PC-9 (cell line): Measurements from ENCODE around the gene NLRX1. TPM values are rescaled to one million over a fixed set of nuclear protein-coding genes. Genes with fewer than 3 reads are reported as not detected.

Source experiments
- BruUV-seq: library from RNA; stranded (reverse); fragments of 400-500 nt; replicated peaks from 2 replicates; lab custom pipeline; 2021; lab: Mats Ljungman, UMichigan
- CTCF ChIA-PET: fragments of 300-600 bp; sonication (Branson Sonifier 250); formaldehyde crosslinking; loops from one replicate; lab custom pipeline; 2022; ENCODE audit warnings: antibody characterized with exemption; lab: Charles Lee
- POLR2A ChIA-PET: fragments of 300-600 bp; sonication (Branson Sonifier 250); formaldehyde crosslinking; loops from one replicate; lab custom pipeline; 2022; ENCODE audit warnings: antibody characterized with exemption; ENCODE audit not compliant: unreplicated experiment; lab: Charles Lee
- DNase-seq, 2 experiments: peaks; one replicate each; pipeline versions ENCODE4 v3.0.0 to v3.0.0-alpha.2; 2015 to 2022; ENCODE audit warnings: mixed read lengths in 1 of 2
- H2AFZ ChIP-seq: fragments of 200-600 bp; sonication (generic); 2 replicates; pipeline ENCODE4 v1.8.1; 2017; ENCODE audit warnings: antibody characterized with exemption
- H3F3A ChIP-seq: fragments of 200-600 bp; sonication (generic); 2 replicates; pipeline ENCODE4 v1.8.1; 2017; ENCODE audit warnings: antibody characterized with exemption, mild to moderate bottlenecking, low read depth; ENCODE audit not compliant: insufficient read depth
- H3K27ac ChIP-seq: fragments of 200-600 bp; sonication (generic); 2 replicates; pipeline ENCODE4 v1.6.1; 2016; ENCODE audit warnings: mixed run types
- H3K27me3 ChIP-seq: fragments of 200-600 bp; sonication (generic); 2 replicates; pipeline ENCODE4 v1.6.1; 2016; ENCODE audit warnings: low read depth, mixed run types; ENCODE audit not compliant: insufficient read depth
- H3K36me3 ChIP-seq: fragments of 200-600 bp; sonication (generic); 2 replicates; pipeline ENCODE4 v1.6.1; 2016; ENCODE audit warnings: low read depth, mixed run types
- H3K4me1 ChIP-seq: fragments of 200-600 bp; sonication (generic); replicated peaks from 2 replicates; pipeline ENCODE4 v1.6.1; 2016; ENCODE audit warnings: mixed run types; ENCODE audit not compliant: insufficient read depth
- H3K4me2 ChIP-seq: fragments of 200-600 bp; sonication (generic); 2 replicates; pipeline ENCODE4 v1.6.1; 2017; ENCODE audit warnings: mixed run types
- H3K4me3 ChIP-seq: fragments of 200-600 bp; sonication (generic); 2 replicates; pipeline ENCODE4 v1.6.1; 2016; ENCODE audit warnings: mixed run types
- H3K79me2 ChIP-seq: fragments of 200-600 bp; sonication (generic); 2 replicates; pipeline ENCODE4 v1.6.1; 2017; ENCODE audit warnings: low read depth, mixed run types
- H3K9me2 ChIP-seq: fragments of 200-600 bp; sonication (generic); 2 replicates; pipeline ENCODE4 v1.8.1; 2017; ENCODE audit warnings: mild to moderate bottlenecking; ENCODE audit not compliant: insufficient read depth
- H3K9me3 ChIP-seq: fragments of 200-600 bp; sonication (generic); 2 replicates; pipeline ENCODE4 v1.8.1; 2016; ENCODE audit warnings: low read depth; ENCODE audit not compliant: insufficient read depth
- H4K20me1 ChIP-seq: fragments of 200-600 bp; sonication (generic); 2 replicates; pipeline ENCODE4 v1.8.1; 2017; ENCODE audit not compliant: insufficient read depth
- EZH2 ChIP-seq: fragments of 200-600 bp; sonication (generic); IDR thresholded peaks from 2 replicates; pipeline ENCODE4 v1.8.0; 2017; ENCODE audit warnings: antibody characterized with exemption, low read depth
- intact Hi-C: fragments of 100-400 bp; cut with micrococcal nuclease; formaldehyde crosslinking; loops from one replicate; pipeline ENCODE4 v1.10.0; 2022; ENCODE audit not compliant: unreplicated experiment
- total RNA-seq: library from RNA; stranded (reverse); gene quantifications from 2 replicates; pipeline ENCODE4 v1.2.3, GENCODE V29; 2021
- TF ChIP-seq, protein P1 (sequence below): fragments of 200-600 bp; sonication (generic); conservative IDR thresholded peaks from 2 replicates; pipeline ENCODE4 v1.6.1; 2017; ENCODE audit warnings: mixed run types, antibody characterized with exemption, mild to moderate bottlenecking, moderate library complexity

The NLRX1 gene
- total RNA-seq, 1 experiment from 2014 or later, result 18.4 TPM

DNA sequence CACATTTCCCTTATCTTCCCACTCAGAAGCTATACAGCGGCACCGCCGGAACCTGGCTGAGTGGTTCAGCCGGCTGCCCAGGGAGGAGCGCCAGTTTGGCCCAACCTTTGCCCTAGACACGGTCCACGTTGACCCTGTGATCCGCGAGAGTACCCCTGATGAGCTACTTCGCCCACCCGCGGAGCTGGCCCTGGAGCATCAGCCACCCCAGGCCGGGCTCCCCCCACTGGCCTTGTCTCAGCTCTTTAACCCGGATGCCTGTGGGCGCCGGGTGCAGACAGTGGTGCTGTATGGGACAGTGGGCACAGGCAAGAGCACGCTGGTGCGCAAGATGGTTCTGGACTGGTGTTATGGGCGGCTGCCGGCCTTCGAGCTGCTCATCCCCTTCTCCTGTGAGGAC lies 4.9 kb downstream of the NLRX1 start:
- DNase-seq, result no peak
- ChIA-PET CTCF (no interaction called here), POLR2A (interaction anchor here (0.6 to 0.7 kb wide), 2 partner anchors 71 to 151 kb away, joined by 5 to 7 read pairs; no protein-coding TSS in a partner anchor)

DNA sequence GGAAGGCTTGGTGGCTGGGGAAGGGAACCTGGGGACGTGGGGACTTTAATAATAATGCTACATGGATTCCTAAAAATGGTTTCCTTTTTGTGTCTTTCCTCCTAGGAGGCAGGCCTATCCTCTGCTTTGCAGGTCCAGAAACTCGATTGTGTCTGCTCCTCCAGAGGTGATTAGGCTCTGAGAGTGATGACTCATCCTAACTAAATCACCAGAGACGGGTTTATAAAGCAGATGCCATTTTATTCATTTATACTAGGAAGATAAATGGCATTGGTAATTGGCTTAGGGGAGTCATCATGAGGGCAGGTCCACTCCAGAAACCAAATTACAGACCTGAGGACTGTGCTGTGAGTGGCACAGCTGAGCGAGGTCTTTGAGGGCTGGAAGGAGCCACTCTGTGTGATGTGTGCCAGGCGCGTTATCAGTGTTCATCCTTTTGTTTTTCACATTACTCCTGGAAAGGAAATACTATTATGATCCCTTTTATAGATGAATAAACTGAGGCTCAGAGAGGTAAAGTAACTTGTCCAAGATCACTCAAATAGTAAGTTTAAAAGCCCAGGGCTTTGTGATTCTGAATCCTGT lies 7.1 kb downstream of the NLRX1 start:
- no peak for TF ChIP-seq EZH2
- TF ChIP-seq, protein P1, sequence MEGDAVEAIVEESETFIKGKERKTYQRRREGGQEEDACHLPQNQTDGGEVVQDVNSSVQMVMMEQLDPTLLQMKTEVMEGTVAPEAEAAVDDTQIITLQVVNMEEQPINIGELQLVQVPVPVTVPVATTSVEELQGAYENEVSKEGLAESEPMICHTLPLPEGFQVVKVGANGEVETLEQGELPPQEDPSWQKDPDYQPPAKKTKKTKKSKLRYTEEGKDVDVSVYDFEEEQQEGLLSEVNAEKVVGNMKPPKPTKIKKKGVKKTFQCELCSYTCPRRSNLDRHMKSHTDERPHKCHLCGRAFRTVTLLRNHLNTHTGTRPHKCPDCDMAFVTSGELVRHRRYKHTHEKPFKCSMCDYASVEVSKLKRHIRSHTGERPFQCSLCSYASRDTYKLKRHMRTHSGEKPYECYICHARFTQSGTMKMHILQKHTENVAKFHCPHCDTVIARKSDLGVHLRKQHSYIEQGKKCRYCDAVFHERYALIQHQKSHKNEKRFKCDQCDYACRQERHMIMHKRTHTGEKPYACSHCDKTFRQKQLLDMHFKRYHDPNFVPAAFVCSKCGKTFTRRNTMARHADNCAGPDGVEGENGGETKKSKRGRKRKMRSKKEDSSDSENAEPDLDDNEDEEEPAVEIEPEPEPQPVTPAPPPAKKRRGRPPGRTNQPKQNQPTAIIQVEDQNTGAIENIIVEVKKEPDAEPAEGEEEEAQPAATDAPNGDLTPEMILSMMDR, result no peak
- Histone ChIP-seq H4K20me1 (no peaks in the 10 kb centered on the region), H3K4me1 (peaks cover 15% of the 10 kb centered on the region), H3K9me2 (no peaks in the 10 kb centered on the region), H3K79me2 (no peaks in the 10 kb centered on the region), H3F3A (peaks cover 13% of the 10 kb centered on the region), H3K27me3 (no peaks in the 10 kb centered on the region), H3K36me3 (no peaks in the 10 kb centered on the region), H3K4me3 (no peak overlapping the region), H3K4me2 (peak overlapping the region; percentile 29; the same call in 1 of the 2 replicates), H3K27ac (peak overlapping the region; percentile 33), H3K9me3 (no peaks in the 10 kb centered on the region), H2AFZ (no peak overlapping the region)
- ChIA-PET POLR2A (no interaction called here), CTCF (interaction anchor here (0.5 to 0.7 kb wide), 2 partner anchors 18 to 31 kb away, joined by 3 to 4 read pairs; partner anchors contain the start of gene CBL)
- no TSS peak for BruUV-seq
- intact Hi-C loops, result no loop called here
- DNase-seq, result no peak

More for the DNA sequence above, 4.9 kb downstream of the NLRX1 start:
- no TSS peak for BruUV-seq
- Histone ChIP-seq H3K9me3 (no peaks in the 10 kb centered on the region), H3K79me2 (no peaks in the 10 kb centered on the region), H3F3A (peaks cover 30% of the 10 kb centered on the region), H3K27me3 (no peaks in the 10 kb centered on the region), H3K27ac (no peak overlapping the region), H4K20me1 (no peaks in the 10 kb centered on the region), H3K4me1 (peaks cover 26% of the 10 kb centered on the region), H2AFZ (no peak overlapping the region), H3K4me3 (no peak overlapping the region), H3K4me2 (no peak overlapping the region), H3K36me3 (no peaks in the 10 kb centered on the region), H3K9me2 (no peaks in the 10 kb centered on the region)
- intact Hi-C loops, result no loop called here
- TF ChIP-seq EZH2, result no peak
- TF ChIP-seq, protein P1, result no peak

DNA sequence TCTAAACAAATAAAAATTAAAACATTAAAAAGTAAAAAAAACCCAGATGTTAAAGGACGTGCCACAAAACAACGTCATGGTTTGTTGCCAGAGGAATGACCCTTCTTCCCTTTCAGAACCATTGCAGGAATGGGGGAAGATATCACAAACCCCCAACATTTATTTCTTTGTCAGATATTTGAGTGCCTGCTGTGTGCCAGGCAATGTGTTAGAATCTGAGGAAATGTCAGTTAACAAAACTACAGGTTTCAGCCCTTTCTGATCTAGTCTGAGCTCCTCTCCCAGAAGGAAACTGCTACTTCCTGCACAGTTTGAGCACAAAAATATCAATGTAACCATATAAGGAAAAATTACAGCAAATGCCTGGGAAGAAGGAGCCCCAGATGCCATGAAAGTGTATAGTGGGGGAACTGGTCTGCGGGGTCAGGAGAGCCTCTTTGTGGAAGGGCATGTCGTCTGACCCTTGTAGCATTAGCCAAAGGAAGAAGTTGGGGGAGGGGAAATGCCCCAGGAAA lies 9.7 kb downstream of the NLRX1 start:
- intact Hi-C loops, result no loop called here
- H3K9me3 ChIP-seq, result no peaks in the 10 kb centered on the region
- CTCF ChIA-PET, result no interaction called here
- BruUV-seq, result no TSS peak
- POLR2A ChIA-PET, result no interaction called here
- no peak overlapping the region for H3K27ac ChIP-seq
- no peak overlapping the region for H3K4me3 ChIP-seq
- H3F3A ChIP-seq, result peaks cover 11% of the 10 kb centered on the region
- no peak for DNase-seq
- H3K27me3 ChIP-seq, result no peaks in the 10 kb centered on the region
- H3K4me1 ChIP-seq, result peaks cover 9% of the 10 kb centered on the region
- H4K20me1 ChIP-seq, result no peaks in the 10 kb centered on the region
- no peak overlapping the region for H3K4me2 ChIP-seq
- no peaks in the 10 kb centered on the region for H3K79me2 ChIP-seq
- H3K36me3 ChIP-seq, result no peaks in the 10 kb centered on the region
- H2AFZ ChIP-seq, result no peak overlapping the region
- TF ChIP-seq, protein P1, result no peak
- no peak for TF ChIP-seq EZH2
- no peaks in the 10 kb centered on the region for H3K9me2 ChIP-seq
